ENCODE data around the gene BTN1A1.
"Not testable (repeated sequence)": the region's sequence is repeated elsewhere in the genome, so short reads cannot be mapped to it uniquely, and the experiment has no call there.

Gene BTN1A1, protein sequence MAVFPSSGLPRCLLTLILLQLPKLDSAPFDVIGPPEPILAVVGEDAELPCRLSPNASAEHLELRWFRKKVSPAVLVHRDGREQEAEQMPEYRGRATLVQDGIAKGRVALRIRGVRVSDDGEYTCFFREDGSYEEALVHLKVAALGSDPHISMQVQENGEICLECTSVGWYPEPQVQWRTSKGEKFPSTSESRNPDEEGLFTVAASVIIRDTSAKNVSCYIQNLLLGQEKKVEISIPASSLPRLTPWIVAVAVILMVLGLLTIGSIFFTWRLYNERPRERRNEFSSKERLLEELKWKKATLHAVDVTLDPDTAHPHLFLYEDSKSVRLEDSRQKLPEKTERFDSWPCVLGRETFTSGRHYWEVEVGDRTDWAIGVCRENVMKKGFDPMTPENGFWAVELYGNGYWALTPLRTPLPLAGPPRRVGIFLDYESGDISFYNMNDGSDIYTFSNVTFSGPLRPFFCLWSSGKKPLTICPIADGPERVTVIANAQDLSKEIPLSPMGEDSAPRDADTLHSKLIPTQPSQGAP

DNA sequence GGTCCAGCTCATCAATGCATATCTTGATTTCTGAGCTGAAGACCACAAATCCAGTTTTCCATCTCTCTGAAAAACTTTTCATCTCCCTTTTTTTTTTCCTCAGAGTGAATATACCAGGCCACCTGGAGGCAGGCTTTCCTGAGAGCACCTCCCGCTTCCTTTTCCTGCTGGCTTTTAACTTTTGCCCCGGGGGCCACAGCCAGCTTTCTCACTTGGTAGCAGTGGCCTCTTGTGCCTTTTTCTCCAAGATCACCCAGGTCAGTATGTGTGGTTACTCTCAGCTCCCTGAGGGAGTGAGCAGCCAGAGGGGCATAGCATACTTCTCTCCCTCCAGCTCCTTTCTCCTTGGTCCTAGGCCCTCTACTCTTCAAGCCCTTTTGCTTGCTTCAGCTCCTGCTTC, at the start of gene BTN1A1:
Gene BTN1A1 (plus strand): TSS at position 202 of the 400 bp plus-strand sequence. CDS start 984 bp downstream, outside the sequence.
- DNase-seq (ENCODE audit: low spot score), result no peak

DNA sequence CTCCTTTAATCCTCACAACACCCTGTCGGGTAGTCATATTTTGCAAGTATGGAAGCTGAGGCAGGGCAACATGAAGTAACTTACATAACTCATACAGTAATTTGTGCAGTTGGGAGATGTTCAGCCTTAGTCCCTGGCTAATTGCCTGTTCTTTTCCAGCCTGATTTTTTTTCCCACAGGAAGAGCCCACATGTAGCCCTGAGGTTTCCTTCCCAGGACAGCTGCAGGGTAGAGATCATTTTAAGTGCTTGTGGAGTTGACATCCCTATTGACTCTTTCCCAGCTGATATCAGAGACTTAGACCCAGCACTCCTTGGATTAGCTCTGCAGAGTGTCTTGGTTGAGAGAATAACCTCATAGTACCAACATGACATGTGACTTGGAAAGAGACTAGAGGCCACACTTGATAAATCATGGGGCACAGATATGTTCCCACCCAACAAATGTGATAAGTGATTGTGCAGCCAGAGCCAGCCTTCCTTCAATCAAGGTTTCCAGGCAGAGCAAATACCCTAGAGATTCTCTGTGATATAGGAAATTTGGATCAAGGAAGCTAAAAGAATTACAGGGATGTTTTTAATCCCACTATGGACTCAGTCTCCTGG, 47.4 kb upstream of the BTN1A1 start:
- DNase-seq (ENCODE audit: low spot score), result no peak

DNA sequence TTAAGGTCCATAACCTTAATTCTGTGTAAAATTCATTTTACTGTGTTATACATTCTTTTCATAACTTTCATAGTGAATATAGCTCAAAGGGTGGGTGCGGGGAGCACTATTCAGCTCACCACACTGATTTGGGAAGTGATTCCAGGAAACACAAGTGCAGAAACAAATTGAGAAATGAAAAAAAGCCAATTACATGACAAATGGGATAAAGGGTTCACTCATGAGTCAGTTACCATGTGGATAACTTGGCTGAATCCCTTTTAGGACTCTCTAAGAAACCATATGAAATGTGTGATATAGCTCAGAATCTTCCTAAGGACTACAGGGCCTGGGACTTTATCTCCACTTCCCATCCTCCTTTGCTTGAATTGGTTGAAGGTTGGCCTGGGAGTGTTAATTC, 45.5 kb upstream of the BTN1A1 start:
- no peak for DNase-seq (ENCODE audit: low spot score)

DNA sequence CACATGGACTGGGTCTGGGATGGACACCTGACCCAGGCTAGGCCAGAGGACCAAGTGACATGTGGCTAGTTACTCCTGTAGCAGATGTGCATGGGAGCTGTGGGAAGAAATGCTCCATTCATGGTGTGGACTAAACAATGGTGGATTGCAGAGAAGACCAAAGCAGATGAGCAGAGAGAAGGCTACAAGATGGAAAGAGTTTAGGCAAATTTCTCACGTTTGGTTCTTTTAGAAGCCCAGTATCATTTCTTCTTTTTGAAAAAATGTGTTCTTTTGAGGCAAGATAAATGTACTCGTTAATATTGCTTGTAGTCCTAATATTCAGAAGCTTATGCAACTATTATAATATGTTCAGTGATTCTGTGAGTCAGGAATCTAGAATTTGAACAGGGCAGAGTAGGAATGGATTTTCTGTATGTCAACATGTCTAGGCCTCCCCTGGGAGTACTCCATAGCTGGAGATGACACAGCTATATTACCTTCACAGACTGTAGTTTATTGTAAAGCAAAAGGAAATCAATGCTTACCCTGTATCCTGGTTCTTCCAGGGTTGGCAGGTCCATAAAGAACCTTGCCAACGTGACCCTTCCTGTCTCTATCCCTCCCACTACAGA, 44.6 kb upstream of the BTN1A1 start:
- DNase-seq (ENCODE audit: low spot score), result no peak

DNA sequence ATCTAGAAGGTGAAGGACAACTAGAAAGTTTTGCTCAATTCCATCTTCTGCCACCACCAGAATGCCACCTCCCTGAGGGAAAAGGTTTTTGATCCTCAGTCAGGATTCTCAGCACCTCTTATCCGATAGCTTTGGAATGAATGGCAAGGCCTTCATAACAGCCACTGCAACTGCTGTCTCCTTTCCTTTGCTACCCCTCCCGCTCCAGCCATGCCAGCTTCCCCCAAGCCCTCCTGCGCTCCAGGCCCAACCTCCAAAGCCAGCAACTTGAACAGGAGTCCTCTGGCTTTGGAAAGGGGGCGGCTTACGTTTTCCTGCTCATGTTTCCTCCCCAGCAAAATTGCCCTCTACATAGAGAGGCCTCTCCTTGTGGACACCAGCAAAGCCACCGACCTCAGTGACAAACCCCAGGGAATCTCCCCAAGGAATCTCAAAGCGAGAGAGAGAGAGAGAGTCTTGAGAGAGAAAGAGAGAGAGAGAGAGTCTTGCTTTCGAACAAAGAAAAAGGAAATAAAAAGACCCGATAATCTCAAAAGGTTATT, 42.8 kb upstream of the BTN1A1 start:
- no peak for DNase-seq (ENCODE audit: low spot score)

DNA sequence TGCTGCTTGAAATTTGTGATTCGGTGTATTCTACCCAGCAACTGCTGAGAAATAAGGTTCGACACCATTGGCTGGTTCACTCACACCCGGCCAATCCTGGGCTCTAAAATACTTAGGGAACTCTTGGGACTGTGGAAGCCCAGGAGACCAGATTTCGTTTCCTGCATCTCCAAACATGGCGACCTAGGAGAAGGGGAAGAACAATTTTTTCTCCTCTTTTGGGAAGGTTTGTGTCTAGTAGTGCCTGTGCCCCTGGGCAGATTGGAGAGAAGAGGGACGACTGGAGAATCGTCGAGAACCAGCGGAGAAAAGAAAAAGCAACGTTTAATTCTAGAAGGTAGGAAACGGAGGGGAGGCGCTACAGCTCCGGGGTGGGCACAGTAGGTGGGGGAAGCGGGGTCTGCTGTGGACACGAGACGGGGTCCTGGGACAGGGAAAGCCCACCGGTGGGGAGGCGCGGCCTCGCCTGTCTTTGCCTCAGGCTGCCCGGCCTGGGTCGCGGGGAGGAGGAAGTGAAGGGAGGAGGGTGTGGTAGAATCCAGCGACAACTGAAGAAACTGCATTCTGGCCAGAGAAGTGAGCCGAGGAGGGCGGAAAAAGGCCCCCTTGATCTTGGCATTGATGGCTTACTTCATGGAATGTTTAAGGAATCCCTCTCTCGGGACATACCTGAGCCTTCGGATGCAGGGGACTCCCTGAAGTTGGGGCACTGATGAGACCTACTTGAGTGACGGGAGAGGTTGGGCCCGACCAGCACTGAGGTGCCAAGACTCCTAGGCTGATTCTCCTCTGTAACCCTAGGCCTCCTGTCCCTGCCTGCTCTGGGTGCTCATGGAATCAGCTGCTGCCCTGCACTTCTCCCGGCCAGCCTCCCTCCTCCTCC, 42.1 kb upstream of the BTN1A1 start, which contains the start of gene BTN2A1:
Gene BTN2A1 (plus strand): TSS at position 150 of the 883 bp plus-strand sequence. CDS start 682 bp downstream, at position 832.
- peak; percentile 90 for DNase-seq (ENCODE audit: low spot score)

DNA sequence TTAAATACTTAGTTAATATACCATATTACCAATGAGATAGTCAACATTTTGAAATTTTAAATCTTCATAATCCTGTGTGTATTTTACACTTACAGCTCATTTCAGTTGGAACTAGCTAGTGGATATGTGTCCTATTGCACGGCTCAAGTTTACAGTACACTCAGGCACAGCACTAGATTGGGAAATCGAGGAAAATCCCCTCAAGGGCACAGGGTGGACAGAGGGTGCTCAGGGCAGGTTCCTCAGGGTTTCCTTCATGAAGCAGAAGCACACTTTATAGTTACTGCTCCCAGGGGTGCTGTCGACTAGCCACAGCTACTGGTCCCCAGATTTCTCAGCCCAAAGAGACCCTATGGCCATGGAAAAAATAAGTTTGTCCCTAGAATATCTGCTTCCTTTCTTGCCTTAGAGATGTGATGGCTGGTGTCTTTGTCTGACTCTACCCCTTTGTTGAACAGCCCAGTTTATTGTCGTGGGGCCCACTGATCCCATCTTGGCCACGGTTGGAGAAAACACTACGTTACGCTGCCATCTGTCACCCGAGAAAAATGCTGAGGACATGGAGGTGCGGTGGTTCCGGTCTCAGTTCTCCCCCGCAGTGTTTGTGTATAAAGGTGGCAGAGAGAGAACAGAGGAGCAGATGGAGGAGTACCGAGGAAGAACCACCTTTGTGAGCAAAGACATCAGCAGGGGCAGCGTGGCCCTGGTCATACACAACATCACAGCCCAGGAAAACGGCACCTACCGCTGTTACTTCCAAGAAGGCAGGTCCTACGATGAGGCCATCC, 40.9 kb upstream of the BTN1A1 start:
- no peak for DNase-seq (ENCODE audit: low spot score)

DNA sequence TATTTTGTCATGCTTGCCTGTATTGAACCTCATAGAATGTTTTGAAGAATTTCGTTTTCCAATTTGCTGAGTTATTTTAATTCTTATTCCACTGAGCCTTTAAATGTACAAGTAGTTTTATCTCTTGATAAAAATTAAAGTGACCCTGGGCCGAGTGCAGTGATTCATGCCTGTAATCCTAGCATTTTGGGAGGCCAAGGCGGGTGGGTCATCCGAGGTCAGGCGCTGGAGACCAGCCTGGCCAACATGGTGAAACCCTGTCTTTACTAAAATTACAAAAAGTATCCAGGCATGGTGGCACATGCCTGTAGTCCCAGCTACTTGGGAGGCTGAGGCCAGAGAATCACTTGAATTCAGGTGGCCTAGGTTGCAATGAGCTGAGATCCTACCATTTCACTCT, 38.8 kb upstream of the BTN1A1 start:
- not testable (repeated sequence) for DNase-seq (ENCODE audit: low spot score)

DNA sequence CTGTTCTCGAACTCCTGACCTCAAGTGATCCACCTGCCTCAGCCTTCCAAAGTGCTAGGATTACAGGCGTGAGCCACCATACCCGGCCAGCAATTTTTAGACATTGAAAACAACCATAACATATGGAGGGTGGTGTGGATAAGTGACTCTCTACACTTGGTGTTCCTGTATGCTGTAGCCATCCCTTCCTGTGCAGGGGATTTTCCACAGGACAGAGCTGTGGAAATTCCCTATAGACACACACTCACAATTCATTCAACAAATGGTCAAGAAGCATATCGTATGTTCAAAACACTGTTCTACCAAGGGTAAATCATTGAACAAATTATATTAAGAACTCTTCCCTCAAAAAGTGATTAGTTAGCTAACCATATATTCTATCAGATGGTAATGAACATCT, 36.1 kb upstream of the BTN1A1 start:
- no peak for DNase-seq (ENCODE audit: low spot score)

DNA sequence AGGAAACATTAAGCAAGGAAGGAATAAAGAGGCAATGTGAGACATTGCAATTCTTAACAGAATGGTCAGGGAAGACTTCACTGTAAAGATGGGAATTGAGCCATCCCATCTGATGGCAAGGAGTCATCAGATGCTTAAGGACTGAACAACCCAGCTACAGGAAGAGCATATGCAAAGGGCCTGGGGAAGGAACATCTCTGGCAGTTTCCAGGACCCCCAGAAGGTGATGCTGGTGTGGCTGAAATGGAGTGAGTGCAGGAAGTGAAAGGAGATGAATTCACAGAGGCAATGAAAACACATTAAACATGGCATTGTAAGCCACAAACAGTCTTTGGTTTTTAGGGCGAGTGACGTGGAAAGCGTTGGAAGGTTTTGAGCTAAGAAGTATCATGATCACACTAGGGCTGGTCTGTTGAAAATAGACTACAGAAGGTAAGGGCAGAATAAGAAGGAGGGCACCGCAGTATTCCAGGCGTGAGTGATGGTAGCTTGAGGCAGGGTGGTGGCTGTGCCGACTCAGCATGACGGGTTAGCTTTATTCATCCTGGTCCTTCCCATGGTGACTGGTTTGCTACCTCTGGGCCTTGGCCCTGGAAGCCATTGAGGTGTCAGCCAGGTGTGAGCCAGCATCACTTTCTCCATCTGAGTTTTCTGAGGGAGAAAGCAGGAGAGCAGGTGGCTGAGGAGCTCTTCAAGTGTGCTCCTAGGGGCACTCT, 35.5 kb upstream of the BTN1A1 start:
- no peak for DNase-seq (ENCODE audit: low spot score)

DNA sequence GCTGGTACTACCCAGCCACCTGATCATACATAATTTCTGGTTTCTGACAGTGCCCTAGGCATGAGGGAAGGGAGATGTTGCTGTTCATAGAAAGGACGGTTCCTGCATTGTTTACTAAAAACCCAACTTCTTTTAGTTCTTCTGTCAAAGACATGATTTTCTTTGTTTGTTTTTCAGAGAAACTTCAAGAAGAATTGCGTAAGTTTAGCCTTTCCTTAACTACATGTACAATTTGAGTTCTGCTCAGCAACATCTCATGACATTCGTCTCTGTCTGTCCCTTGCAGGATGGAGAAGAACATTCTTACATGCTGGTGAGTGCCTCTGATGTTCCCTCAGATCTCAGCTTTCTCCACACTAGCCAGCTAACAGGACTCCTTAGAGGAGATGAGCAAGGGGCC, 34.3 kb upstream of the BTN1A1 start:
- no peak for DNase-seq (ENCODE audit: low spot score)

DNA sequence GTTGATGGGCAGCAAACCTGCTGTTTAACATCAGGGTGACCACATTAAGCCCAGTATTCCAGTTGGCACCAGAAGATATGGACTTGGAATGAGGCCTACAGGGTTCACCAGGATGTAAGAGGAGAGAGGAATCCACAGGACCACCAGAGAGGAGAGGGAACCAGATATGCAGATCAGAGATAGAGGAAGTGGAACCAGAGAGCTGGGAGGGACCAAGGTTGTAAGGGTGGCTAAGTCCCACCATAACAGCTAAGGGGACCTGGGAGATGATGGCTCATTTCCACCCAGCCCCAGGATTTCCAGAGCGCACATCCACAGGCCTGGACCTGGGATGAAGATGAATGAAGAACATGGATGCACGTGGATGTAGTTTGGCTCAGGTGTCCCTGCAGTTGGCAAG, 31.3 kb upstream of the BTN1A1 start:
- no peak for DNase-seq (ENCODE audit: low spot score)

DNA sequence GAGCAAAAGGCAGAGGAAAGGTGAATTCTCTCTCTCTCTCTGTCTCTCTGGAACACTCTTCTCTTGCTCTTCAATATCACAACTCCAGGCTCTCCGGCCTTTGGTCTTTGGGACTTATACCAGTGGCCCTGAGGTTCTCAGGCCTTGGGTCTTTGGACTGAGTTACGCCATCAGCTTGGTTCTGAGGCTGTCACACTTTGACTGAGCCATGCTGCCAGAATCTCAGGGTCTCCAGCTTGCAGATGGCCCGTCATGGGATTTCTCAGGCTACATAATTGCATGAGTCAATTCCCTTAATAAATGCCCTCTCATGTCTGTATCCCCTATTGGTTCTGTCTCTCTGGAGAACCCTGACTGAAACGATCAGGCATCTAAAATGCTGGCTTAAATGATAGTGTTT, 29.5 kb upstream of the BTN1A1 start:
- DNase-seq (ENCODE audit: low spot score), result no peak

DNA sequence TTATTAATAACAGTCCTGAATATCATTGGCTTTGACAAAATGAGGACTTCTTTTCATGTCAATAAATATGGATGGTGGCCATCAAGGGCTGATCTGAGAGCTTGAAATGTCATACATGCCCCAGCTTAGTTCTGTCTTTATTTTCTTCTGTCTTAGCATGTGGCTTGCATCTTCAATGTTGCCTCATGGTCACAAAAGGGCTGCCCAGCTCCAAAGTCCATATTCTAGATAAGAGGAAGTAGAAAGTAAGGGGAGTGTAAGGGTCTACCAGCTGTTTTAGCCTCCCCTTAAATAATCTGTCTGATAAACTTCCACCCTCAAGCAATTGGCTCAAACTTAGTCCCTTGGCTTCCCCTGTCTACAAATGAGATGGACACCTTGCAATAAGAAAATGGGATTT, 28.1 kb upstream of the BTN1A1 start:
- DNase-seq (ENCODE audit: low spot score), result no peak

DNA sequence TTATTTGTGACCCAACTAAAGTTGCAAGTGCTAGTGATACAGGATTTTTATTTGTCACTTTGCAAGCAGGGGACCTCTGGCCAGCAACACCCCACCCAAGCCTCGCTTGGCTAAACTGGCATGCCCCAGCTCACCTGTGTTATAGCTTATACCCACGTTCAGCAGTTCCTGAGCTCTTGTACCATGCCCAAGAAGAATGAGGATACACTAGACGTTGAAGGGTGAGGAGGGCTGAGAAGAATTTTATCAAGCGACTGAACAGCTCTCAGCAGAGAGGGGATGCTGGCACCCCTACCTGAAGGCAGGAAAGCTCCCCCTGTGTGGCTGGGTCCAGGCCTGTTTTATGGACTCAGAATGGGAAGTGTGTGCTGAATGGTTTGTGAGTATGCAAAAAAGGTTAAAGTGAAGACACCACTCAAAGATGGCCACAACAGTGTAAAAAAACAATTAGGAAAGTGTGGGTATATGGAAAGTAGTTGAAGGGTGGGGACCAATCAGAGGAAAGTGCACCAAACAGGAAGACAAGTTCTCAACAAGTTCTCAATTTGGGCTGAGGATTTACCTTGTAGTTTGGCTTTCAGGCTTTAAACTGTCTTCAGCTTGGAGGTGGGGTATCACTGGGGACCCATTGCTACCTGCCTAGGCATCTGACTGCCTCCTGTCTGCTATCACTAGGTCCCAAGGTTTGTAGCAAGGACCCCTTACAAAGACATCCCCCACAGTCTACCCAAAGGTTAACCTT, 27.4 kb upstream of the BTN1A1 start:
- no peak for DNase-seq (ENCODE audit: low spot score)

DNA sequence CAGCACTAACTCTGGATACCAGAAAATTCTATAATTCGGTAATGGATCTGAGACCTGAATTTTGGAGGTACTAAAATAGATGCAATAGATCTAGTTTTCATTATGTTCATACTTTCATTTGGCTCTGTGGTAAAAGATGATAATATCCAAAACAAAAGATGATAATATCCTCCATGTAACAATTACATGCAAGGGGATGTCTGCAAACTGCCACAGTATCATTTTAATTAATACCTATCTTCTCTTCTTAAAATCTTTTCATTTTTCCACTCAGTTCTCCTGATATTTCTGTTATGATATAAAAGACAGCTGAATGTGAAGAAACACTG, 26.7 kb upstream of the BTN1A1 start:
- DNase-seq (ENCODE audit: low spot score), result no peak

DNA sequence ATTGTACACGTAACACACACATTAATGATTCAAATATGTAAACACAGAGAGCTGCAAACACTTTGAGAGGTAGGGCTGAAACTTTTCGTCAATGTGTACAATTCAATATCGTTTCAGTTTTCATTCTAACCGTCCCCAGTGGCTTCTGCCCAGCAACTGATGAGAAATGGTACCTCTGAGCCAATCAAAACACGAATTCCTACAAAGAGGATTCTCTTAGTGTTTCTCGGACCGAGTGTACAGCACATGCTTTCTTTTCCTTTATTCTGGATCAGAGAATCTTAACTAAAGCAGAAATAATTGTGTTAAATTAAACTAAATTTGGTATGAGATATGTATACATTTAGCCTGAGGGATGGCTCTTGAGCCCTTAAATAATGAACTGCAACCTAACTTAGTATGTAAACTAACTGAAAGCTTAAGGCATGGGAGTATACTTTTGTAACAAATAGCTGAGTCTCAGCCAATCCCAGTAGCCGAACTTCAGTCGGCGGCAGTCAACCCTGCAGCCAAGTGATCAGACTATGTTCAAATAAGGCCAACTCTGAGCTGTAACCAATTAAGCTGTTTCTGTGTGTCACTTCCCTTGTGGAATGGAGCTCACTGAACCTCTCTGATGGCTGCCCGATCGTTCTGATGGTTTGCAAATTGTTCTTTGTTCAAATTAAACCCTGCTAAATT, 26.2 kb upstream of the BTN1A1 start:
- peak; percentile 93 for DNase-seq (ENCODE audit: low spot score)

DNA sequence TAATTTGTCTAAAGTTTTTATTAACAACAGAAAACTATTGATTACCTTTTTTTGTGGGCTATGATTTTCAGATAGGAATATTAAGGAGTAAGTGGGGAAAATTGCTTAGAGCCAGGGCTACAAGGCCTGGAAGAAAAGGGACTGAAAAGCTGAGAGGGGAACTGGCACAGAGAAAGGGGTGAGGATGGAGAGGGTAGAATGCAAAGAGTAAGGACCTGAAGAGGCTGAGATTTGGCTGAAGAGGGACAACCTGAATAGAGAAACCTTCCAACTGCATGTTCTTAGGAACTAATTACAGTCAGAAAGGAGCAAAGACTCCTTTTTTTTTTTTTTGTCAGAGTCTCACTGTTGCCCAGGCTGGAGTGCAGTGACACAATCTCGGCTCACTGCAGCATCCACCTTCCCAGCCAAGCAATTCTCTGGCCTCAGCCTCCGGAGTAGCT, 25.6 kb upstream of the BTN1A1 start:
- DNase-seq (ENCODE audit: low spot score), result no peak

Measured in activated CD4-positive, alpha-beta T cell treated with anti-CD3 and anti-CD28 coated beads, Interleukin-2, Interleukin-4, amounts not matched to agents 100 ng/mL and 50 ng/mL, durations not matched to agents 16 hours and 8 hours (primary cell).